ENCODE data around the gene ADCK2. TPM values are rescaled to one million over a fixed set of nuclear protein-coding genes. Genes with fewer than 3 reads are reported as not detected.

The ADCK2 gene
- total and polyA plus RNA-seq, 9 of the 15 experiments (the other 6 are each of a cell fraction or from before 2014, with no cell fraction given): 0.08 to 14.3 (median 9.7) TPM

DNA sequence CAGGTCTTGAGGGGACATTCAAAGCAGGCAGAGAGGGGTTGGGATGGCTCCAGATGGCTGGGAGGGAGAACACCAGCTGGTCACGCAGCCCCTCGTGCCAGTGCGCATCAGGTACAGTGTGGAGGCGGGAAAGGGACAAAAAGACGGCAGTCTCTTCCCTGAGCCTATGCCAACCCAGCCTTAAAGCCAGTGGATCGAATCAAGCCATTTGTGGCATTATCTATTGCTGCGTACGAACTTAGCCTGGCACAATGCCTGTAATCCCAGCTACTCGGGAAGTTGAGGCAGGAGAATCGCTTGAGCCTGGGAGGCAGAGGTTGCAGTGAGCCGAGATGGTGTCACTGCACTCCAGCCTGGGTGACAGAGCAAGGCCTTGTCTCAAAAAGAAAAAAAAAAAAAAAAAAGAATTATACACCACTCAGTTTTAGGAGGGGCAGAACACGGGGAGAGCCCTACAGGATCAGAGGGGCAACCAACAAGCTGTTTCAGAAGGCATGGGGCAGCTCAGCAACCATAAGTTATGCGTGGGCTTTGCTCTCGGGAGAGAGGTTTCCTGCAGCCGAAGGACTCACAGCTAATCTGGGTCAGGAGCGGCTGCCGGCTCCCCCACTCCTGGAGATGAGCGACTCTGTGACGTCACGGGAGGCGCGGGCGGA, 23.4 kb downstream of the ADCK2 start (continued):
- TF ChIP-seq HDGF (IDR thresholded peaks at IDR 0.05) (peak; percentile 93; the same call in 1 of the 2 replicates), HDAC6 (IDR thresholded peaks at IDR 0.05; ENCODE audit: low read depth, low read length) (no peak), POLR2AphosphoS2 (IDR thresholded peaks at IDR 0.05; ENCODE audit: low read length) (no peak), ZNF764 (CRISPR knock-in tag; IDR thresholded peaks at IDR 0.05; ENCODE audit: low read depth) (peak; percentile 38; the same call in 1 of the 2 replicates), HDAC3 (IDR thresholded peaks at IDR 0.05; ENCODE audit: borderline replicate concordance, partially characterized antibody) (no peak), EGR1 (conservative IDR thresholded peaks at IDR 0.05) (peak; percentile 57), SIX5 (IDR thresholded peaks at IDR 0.05; ENCODE audit: borderline replicate concordance in 1 of 2, insufficient read depth in 1 of 2, low read depth in 1 of 2, low read length in 2 of 2) (no peak), NR2C2 (CRISPR knock-in tag; IDR thresholded peaks at IDR 0.05) (no peak), NR2C2 (tag; IDR thresholded peaks at IDR 0.05) (no peak)
- TF ChIP-seq, protein P1, sequence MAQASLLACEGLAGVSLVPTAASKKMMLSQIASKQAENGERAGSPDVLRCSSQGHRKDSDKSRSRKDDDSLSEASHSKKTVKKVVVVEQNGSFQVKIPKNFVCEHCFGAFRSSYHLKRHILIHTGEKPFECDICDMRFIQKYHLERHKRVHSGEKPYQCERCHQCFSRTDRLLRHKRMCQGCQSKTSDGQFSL (CRISPR knock-in tag; IDR thresholded peaks at IDR 0.05): peak; percentile 99
- TF ChIP-seq, protein P1 (tag; IDR thresholded peaks at IDR 0.05): peak in 1 of 2 experiments; percentile 92; a peak in 2 of 4 replicates
- TF ChIP-seq, protein P2, sequence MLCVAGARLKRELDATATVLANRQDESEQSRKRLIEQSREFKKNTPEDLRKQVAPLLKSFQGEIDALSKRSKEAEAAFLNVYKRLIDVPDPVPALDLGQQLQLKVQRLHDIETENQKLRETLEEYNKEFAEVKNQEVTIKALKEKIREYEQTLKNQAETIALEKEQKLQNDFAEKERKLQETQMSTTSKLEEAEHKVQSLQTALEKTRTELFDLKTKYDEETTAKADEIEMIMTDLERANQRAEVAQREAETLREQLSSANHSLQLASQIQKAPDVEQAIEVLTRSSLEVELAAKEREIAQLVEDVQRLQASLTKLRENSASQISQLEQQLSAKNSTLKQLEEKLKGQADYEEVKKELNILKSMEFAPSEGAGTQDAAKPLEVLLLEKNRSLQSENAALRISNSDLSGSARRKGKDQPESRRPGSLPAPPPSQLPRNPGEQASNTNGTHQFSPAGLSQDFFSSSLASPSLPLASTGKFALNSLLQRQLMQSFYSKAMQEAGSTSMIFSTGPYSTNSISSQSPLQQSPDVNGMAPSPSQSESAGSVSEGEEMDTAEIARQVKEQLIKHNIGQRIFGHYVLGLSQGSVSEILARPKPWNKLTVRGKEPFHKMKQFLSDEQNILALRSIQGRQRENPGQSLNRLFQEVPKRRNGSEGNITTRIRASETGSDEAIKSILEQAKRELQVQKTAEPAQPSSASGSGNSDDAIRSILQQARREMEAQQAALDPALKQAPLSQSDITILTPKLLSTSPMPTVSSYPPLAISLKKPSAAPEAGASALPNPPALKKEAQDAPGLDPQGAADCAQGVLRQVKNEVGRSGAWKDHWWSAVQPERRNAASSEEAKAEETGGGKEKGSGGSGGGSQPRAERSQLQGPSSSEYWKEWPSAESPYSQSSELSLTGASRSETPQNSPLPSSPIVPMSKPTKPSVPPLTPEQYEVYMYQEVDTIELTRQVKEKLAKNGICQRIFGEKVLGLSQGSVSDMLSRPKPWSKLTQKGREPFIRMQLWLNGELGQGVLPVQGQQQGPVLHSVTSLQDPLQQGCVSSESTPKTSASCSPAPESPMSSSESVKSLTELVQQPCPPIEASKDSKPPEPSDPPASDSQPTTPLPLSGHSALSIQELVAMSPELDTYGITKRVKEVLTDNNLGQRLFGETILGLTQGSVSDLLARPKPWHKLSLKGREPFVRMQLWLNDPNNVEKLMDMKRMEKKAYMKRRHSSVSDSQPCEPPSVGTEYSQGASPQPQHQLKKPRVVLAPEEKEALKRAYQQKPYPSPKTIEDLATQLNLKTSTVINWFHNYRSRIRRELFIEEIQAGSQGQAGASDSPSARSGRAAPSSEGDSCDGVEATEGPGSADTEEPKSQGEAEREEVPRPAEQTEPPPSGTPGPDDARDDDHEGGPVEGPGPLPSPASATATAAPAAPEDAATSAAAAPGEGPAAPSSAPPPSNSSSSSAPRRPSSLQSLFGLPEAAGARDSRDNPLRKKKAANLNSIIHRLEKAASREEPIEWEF (CRISPR knock-in tag; IDR thresholded peaks at IDR 0.05): no peak
